OCI-LY1 (cell line): ENCODE measurements around the gene PLCG2.

Experiments
- CTCF ChIP-seq: fragments of 200-600 bp; sonication (generic), shearing (Covaris generic); IDR thresholded peaks from 2 replicates; pipeline ENCODE4 v1.5.1; 2017; ENCODE audit warnings: mild to moderate bottlenecking, antibody characterized with exemption, low read length, moderate library complexity, mixed read lengths
- EZH2 ChIP-seq: fragments of 200-600 bp; sonication (generic), shearing (Covaris generic); IDR thresholded peaks from 2 replicates; pipeline ENCODE4 v1.8.0; 2017; ENCODE audit warnings: borderline replicate concordance, mixed run types, mild to moderate bottlenecking, antibody characterized with exemption, low read length, moderate library complexity, mixed read lengths

DNA sequence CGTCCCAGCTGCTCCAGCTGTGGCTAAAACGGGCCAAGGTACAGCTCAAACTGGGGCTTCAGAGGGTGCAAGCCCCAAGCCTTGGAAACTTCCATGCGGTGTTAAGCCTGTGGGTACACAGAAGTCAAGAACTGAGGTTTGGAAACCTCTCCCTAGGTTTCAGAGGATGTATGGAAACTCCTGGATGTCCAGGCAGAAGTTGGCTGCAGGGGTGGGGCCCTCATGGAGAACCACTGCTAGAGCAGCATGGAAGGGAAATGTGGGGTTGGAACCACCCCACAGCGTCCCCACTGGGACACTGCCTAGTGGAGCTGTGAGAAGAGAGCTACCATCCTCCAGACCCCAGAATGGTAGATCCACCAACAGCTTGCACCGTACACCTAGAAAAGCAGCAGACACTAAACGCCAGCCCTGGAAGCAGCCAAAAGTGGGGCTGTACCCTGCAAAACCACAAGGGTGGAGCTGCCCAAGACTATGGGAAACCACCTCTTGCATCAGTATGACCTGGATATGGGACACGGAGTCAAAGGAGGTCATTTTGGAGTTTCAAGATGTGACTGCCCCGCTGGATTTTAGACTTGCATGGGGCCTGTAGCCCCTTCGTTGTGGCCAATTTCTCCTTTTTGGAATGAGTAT is 230.0 kb downstream of the PLCG2 start:
- no peak for TF ChIP-seq CTCF
- TF ChIP-seq EZH2, result no peak
